Activated CD4-positive, alpha-beta T cell treated with anti-CD3 and anti-CD28 coated beads, Interleukin-2, amount 50 U/mL, for 1 hour (primary cell): ENCODE measurements around the gene TMEM59.
"Not testable (repeated sequence)": the region's sequence is repeated elsewhere in the genome, so short reads cannot be mapped to it uniquely, and the experiment has no call there.

Experiments
- DNase-seq: peaks from one replicate; pipeline ENCODE4 v3.0.0-alpha.2; 2020

Gene TMEM59

GRCh38 chr1:54011316-54012007, 41.5 kb downstream of the TMEM59 start:
- no peak for DNase-seq

- DNase-seq: no peak
Measured at GRCh38 chr1:54010415-54011117, 42.4 kb downstream of the TMEM59 start.

DNA sequence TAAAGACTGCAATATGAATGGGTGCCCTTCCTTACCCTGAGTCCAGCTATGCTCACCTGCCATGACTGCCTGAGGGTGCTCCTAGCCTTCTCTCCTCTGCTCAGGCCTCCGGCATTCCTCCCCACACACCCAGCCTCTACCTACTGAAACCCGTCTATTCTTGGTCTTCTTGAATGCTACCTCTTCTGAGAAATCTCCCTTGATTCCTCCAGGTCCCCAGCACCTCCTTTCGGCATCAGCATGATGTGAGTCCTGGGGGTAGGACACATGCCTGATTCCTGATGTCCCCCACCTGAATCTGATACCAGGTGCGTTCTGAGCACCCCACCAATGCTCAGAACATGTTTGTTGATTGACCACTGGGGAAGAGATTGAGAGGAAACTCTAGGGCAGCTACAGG, 43.6 kb downstream of the TMEM59 start:
- DNase-seq: no peak

GRCh38 chr1:54008876-54009275, 44.1 kb downstream of the TMEM59 start:
- DNase-seq: no peak

DNA sequence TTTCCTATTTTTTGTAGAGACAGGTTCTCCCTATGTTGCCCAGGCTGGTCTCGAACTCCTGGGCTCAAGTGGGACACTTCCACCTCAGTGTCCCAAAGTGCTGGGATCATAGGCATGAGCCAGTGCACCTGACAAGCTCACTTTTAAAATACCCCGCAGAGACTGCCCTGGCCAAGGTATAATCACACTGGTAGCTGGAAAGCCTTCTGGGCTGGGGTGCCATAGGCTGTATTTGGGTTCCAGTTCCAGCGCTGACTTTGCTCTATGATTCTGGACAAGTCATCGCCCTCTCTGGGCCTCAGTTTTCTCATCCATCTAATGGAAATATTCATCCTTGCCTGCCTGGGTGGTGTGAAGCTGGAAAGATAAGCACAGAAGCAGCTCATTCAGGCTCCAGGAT, 45.4 kb downstream of the TMEM59 start:
- no peak for DNase-seq

DNA sequence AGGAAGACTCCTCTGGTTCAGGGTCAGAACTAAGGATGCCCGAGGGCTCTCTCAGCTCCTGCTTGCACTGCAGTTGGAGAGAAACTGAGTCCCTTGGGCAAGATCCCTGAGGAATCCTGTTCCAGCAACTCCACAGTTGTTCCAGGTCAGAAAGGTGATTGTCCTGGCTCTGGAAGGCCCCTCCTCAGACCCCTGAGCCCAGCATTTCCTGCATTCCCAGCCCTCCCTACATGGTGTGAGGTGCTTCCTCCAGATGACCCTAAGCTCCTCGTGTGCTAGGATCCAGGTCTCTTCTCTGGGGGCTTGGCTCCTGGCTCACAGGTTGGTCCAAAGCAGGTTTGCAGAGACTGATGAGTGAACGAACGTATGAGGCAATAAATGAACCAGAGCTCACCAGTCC, 46.5 kb downstream of the TMEM59 start:
- no peak for DNase-seq

GRCh38 chr1:54004481-54005049, 48.4 kb downstream of the TMEM59 start:
- no peak for DNase-seq

- DNase-seq: not testable (repeated sequence)
Measured at GRCh38 chr1:54003750-54004480, 49.1 kb downstream of the TMEM59 start.

DNA sequence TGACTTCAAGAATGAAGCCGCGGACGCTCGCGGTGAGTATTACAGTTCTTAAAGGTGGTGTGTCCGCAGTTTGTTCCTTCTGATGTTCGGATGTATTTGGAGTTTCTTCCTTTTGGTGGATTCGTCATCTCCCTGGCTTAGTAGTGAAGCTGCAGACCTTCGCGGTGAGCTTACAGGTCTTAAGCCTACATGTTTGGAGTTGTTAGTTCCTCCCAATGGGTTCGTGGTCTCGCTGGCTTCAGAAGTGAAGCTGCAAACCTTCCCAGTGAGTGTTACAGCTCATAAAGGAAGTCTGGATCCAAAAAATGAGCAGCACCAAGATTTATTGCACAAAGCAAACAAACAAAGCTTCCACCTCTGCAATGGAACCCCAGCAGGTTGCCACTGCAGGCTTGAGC, 49.8 kb downstream of the TMEM59 start:
- DNase-seq: no peak

DNA sequence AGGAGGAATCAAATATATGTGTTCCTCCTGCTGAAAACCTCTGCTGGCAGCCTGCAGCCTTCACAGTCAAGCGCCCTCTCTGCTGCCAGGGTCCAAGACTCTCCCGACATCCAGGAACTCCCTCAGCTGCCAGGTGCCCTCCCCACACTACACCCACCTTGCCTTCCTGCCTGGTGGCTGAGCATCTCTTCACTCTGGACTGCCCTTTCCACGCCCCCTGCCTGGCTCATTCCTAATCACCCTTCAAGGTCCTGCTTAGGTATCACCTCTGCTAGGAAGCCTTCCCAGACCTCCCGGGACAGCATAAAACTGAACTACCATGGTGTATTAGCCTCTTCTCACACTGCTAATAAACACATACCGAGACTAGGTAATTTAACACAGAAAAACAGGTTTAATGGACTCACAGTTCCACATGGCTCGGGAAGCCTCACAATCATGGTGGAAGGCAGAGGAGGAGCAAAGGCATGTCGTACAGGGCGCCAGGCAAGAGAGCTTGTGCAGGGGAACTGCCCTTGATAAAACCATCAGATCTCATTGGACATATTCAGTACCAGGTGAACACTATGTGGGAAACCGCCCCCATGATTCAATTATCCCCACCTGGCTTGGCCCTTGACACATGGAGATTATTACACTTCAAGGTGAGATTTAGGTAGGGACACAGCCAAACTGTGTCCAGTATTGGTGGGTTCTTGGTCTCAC, 50.3 kb downstream of the TMEM59 start:
- DNase-seq: no peak

GRCh38 chr1:54001591-54001990, 51.4 kb downstream of the TMEM59 start:
- DNase-seq: no peak

DNA sequence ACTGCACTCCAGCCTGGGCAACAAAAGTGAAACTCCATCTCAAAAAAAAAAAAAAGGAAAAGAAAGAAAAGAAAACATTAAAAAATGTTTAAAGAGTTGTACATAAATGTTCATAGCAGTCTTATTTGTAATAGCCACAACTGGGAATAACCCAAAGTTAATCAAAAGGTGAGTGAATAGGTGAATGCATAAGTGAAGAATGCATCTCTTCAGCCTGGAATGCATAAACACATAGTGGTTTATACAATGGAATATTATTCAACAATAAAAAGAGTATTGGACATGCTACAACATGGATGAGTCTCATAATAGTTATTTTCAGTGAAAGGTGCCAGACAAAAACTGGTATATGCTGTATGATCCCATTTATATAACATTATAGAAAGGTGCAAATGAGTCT, 53.1 kb downstream of the TMEM59 start:
- no peak for DNase-seq

DNA sequence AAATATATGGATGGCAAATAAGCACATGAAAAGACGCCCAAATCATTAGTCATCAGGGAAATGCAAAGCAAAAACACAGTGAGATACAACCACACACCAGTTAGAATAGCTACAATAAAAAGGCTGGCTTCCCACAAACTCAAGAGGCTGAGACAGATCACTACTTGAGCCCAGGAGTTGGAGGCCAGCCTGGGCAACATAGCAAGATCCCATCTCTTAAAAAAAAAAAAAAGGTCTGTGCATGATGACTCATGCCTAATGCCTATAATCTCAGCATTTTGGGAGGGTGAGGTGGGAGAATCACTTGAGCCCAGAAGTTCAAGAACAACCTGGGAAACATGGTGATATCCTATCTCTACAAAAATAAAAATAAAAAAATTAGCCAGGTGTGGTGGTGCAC, 54.8 kb downstream of the TMEM59 start:
- no peak for DNase-seq

- DNase-seq: no peak
Measured at GRCh38 chr1:53995683-53996082, 57.3 kb downstream of the TMEM59 start.

GRCh38 chr1:53994516-53994915, 58.5 kb downstream of the TMEM59 start:
- DNase-seq: not testable (repeated sequence)

DNA sequence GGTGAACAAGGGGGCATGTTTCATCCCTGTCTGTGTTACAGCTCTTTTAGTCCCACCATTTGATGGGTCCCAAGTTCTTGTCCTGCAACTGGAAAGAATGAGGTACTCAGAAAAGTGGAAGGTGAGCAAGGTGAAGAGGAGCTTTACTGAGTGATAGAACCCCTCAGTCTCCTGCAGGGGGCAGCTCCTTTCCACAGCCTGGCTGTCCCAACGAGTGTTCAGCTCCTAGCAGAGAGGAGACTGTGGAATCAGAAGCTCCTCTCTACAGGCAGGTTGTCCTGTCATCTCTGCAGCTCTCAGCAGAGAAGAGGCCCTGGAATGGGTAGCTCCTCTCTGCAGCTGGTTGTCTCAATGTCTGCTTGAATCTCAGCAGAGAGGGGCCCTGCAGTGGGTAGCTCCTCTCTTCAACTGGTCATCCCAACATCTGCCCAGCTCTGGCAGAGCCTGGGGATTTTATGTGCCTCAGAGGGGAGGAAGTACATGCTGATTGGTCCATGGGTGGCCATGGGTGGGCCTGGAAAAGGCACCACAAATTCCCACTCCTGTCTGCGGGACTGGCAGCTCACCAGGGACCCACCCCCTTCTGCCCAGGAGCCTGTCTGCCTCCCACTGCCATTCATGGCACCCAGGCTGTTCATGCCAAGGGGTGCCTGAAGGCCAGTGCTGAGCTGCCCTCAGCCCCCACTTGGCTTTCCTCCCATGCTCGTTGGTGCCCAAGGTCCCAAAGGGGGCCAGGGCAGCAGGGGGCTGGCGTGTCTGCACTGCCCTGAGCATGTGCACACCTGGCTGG, 60.7 kb downstream of the TMEM59 start:
- no peak for DNase-seq

DNA sequence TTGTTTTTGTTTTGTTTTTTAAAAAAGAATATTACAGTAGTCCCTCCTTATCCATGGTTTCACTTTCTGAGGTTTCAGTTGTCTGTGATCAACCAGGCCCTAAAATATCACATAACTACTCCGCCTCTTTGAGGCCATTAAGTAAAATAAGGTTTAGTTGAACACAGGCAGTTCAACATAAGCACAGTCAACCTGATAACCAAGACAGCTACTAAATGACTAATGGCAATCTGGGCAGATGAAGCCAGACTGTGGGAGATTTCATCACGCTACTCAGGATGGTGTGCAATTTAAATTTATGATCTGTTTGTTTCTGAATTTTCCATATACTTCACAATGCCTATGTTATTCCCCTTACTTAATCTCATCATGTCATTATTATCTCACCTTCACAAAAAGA, 65.1 kb downstream of the TMEM59 start:
- no peak for DNase-seq

DNA sequence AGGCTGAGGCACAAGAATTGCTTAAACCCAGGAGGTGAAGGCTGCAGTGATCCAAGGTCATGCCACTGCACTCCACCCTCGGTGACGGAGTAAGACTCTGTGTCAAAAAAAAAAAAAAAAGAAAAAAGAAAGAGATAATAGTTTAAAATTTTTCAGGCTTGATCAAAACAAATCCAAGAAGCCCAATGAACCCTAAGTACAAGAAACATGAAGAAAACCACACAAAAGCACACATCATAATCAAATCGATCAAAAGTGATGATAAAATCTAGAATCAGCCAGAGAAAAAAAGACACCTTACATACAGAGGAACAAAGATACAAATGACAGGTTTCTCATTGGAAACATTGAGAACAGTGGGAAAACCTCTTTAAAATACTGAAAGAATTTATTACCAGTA, 66.5 kb downstream of the TMEM59 start:
- no peak for DNase-seq

- no peak for DNase-seq
Measured at GRCh38 chr1:53984726-53985125, 68.3 kb downstream of the TMEM59 start.

GRCh38 chr1:53982763-53983104, 70.3 kb downstream of the TMEM59 start:
- no peak for DNase-seq

DNA sequence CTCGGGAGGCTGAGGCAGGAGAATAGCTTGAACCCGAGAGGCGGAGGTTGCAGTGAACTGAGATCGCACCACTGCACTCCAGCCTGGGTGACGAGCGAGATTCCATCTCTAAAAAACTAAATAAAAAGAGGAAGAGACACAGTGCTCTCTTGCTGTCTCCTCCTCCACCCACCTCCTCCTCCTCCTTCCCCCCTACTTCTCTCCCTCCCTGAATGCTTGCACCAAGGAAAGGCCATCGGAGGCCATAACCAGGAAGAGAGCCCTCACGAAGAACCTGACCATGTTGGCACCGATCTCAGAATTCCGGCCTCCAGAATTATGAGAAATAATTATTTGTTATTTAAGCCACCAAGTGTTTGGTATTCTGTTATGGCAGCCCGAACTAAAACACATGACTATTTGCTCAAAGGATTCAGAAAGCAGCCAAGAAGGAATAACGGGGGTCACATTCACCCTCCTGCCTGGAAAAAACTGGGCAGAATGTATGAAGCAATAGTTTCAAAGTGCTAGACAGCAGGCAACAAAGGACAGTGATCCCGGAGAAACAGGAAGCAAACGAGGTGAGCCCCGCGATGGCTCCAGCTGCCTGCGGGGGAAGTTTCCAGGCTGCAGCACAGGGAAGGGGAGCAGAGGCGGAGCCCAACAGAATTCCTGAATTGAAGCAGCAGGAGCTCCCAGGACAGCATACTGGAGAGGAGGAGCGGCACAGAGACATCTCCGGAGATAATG, 70.8 kb downstream of the TMEM59 start:
- DNase-seq: no peak

- DNase-seq: no peak
Measured at GRCh38 chr1:53981220-53981619, 71.8 kb downstream of the TMEM59 start.
